ENCODE measurements around the gene MISP. TPM values are rescaled to one million over a fixed set of nuclear protein-coding genes. Genes with fewer than 3 reads are reported as not detected.
A peak's percentile ranks its signal among the peaks of the same experiment; 100 is the strongest.

The MISP gene
- total and polyA plus RNA-seq, 2 donors (not counting 1 experiment from before 2014, with no cell fraction given) = not detected

DNA sequence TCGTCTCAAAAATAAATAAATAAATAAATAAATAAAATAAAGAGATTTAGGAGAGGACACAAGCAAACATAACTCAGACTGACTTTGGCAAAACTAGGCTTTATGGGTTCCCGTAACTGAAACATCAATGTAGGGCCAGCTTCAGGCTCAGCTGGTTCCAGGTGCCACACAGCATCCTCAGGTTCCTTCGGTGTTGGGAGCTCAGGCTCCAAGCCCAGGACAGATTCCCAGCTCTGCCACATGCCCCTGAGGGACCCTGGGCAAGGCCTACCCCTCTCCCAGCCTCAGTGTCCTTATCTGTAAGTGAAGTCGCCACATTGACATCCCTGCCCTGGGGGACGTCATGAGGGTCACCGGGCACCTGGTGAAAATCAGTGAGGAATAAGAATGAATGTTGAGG lies 18.7 kb downstream of the MISP start:
- Histone ChIP-seq H3K4me1 (ENCODE audit: control insufficient read depth in 2 of 2, insufficient read depth in 2 of 2, low read length in 2 of 2) (peaks cover 0 to 3% of the 10 kb centered on the region in 2 donors), H3K36me3 (replicated peaks in 1 of 2; ENCODE audit: control extremely low read depth in 1 of 2, control insufficient read depth in 1 of 2, extremely low read depth in 1 of 2, insufficient read depth in 2 of 2, low read length in 1 of 2) (no peaks in the 10 kb centered on the region), H3K4me3 (ENCODE audit: control extremely low read depth in 1 of 5, extremely low read depth in 1 of 5, insufficient read depth in 1 of 5, low read depth in 2 of 5, low read length in 4 of 5) (no peak overlapping the region), H2AFZ (ENCODE audit: insufficient read depth, low read depth, low read length, poor library complexity, severe bottlenecking) (no peak overlapping the region), H4K20me1 (ENCODE audit: control insufficient read depth, insufficient read depth, low read length, poor library complexity, severe bottlenecking) (no peaks in the 10 kb centered on the region), H3K4me2 (replicated peaks; ENCODE audit: low read depth, low read length, poor library complexity, severe bottlenecking) (no peak overlapping the region), H3K9ac (ENCODE audit: low read length) (no peak overlapping the region), H3K9me3 (ENCODE audit: control extremely low read depth in 1 of 3, control insufficient read depth in 2 of 3, insufficient read depth in 1 of 3, low read length in 2 of 3) (no peaks in the 10 kb centered on the region), H3K27ac (ENCODE audit: low read length in 2 of 2) (no peak overlapping the region), H3K27me3 (replicated peaks in 1 of 4; ENCODE audit: control extremely low read depth in 1 of 4, control insufficient read depth in 3 of 4, insufficient read depth in 4 of 4, low read length in 3 of 4) (peaks cover 0 to 24% (median 0%) of the 10 kb centered on the region in 4 experiments), H3K79me2 (ENCODE audit: control insufficient read depth, insufficient read depth, low read length) (no peaks in the 10 kb centered on the region)
- Mint-ChIP-seq H3K27me3 (peaks cover 10% of the 10 kb centered on the region), H3K27ac (no peak overlapping the region), H3K4me1 (peaks cover 2% of the 10 kb centered on the region), H3K9me3 (ENCODE audit: insufficient read depth) (no peaks in the 10 kb centered on the region), H3K4me3 (no peak overlapping the region)
- ChIA-PET CTCF (interaction anchor here (0.8 to 2.3 kb wide), 5 partner anchors 94 to 778 kb away, joined by 5 to 14 read pairs (median 5); partner anchors contain the start of gene WDR18), POLR2A (no interaction called here)
- WGBS (ENCODE audit: insufficient coverage) = 90% methylated on average over 2 of the region's 6 CpGs
- no peak for ATAC-seq (ENCODE audit: low read depth)
- TF ChIP-seq, protein P1, sequence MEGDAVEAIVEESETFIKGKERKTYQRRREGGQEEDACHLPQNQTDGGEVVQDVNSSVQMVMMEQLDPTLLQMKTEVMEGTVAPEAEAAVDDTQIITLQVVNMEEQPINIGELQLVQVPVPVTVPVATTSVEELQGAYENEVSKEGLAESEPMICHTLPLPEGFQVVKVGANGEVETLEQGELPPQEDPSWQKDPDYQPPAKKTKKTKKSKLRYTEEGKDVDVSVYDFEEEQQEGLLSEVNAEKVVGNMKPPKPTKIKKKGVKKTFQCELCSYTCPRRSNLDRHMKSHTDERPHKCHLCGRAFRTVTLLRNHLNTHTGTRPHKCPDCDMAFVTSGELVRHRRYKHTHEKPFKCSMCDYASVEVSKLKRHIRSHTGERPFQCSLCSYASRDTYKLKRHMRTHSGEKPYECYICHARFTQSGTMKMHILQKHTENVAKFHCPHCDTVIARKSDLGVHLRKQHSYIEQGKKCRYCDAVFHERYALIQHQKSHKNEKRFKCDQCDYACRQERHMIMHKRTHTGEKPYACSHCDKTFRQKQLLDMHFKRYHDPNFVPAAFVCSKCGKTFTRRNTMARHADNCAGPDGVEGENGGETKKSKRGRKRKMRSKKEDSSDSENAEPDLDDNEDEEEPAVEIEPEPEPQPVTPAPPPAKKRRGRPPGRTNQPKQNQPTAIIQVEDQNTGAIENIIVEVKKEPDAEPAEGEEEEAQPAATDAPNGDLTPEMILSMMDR (IDR thresholded peaks at IDR 0.05) = no peak
- no peak for TF ChIP-seq EZH2 (IDR thresholded peaks at IDR 0.05; ENCODE audit: borderline replicate concordance, insufficient read depth, low read depth, low read length, poor library complexity, severe bottlenecking)
- peak; percentile 33 for DNase-seq
- intact Hi-C loops (cut with micrococcal nuclease) = loop anchor here (1.0 to 2.0 kb wide), 2 partner anchors 87 to 215 kb away; partner anchors contain the start of gene WDR18

GRCh38 chr19:771332-771785 lies 20.4 kb downstream of the MISP start:
- H3K4me3 ChIP-seq (ENCODE audit: control extremely low read depth in 1 of 5, extremely low read depth in 1 of 5, insufficient read depth in 1 of 5, low read depth in 2 of 5, low read length in 4 of 5) = no peak overlapping the region
- peaks cover 0 to 15% (median 0%) of the 10 kb centered on the region in 4 experiments for H3K27me3 ChIP-seq (replicated peaks in 1 of 4; ENCODE audit: control extremely low read depth in 1 of 4, control insufficient read depth in 3 of 4, insufficient read depth in 4 of 4, low read length in 3 of 4)
- Mint-ChIP-seq H3K27ac (no peak overlapping the region), H3K4me3 (no peak overlapping the region), H3K4me1 (peaks cover 2% of the 10 kb centered on the region), H3K9me3 (ENCODE audit: insufficient read depth) (no peaks in the 10 kb centered on the region), H3K27me3 (peaks cover 10% of the 10 kb centered on the region)
- ChIA-PET CTCF (interaction anchor here (0.7 to 1.4 kb wide), 5 partner anchors 89 to 266 kb away, joined by 3 to 5 read pairs (median 3); partner anchors contain the start of gene WDR18), POLR2A (no interaction called here)
- no peak overlapping the region for H3K27ac ChIP-seq (ENCODE audit: low read length in 2 of 2)
- ATAC-seq (ENCODE audit: low read depth) = peak; percentile 45
- no peak for TF ChIP-seq EZH2 (IDR thresholded peaks at IDR 0.05; ENCODE audit: borderline replicate concordance, insufficient read depth, low read depth, low read length, poor library complexity, severe bottlenecking)
- TF ChIP-seq, protein P1 (IDR thresholded peaks at IDR 0.05) = peak; percentile 48
- no peaks in the 10 kb centered on the region for H3K9me3 ChIP-seq (ENCODE audit: control extremely low read depth in 1 of 3, control insufficient read depth in 2 of 3, insufficient read depth in 1 of 3, low read length in 2 of 3)
- 14% methylated on average over 5 of the region's 6 CpGs for WGBS (ENCODE audit: insufficient coverage)
- no peaks in the 10 kb centered on the region for H4K20me1 ChIP-seq (ENCODE audit: control insufficient read depth, insufficient read depth, low read length, poor library complexity, severe bottlenecking)
- no peak overlapping the region for H2AFZ ChIP-seq (ENCODE audit: insufficient read depth, low read depth, low read length, poor library complexity, severe bottlenecking)
- no peak overlapping the region for H3K4me2 ChIP-seq (replicated peaks; ENCODE audit: low read depth, low read length, poor library complexity, severe bottlenecking)
- intact Hi-C loops (cut with micrococcal nuclease) = loop anchor here (2.0 kb wide), 1 partner anchor 85 kb away; no protein-coding TSS in a partner anchor
- H3K9ac ChIP-seq (ENCODE audit: low read length) = no peak overlapping the region
- H3K36me3 ChIP-seq (replicated peaks in 1 of 2; ENCODE audit: control extremely low read depth in 1 of 2, control insufficient read depth in 1 of 2, extremely low read depth in 1 of 2, insufficient read depth in 2 of 2, low read length in 1 of 2) = no peaks in the 10 kb centered on the region
- no peaks in the 10 kb centered on the region for H3K79me2 ChIP-seq (ENCODE audit: control insufficient read depth, insufficient read depth, low read length)
- H3K4me1 ChIP-seq (ENCODE audit: control insufficient read depth in 2 of 2, insufficient read depth in 2 of 2, low read length in 2 of 2) = peaks cover 0 to 3% of the 10 kb centered on the region in 2 donors
- DNase-seq = peak; percentile 50
